CD14-positive monocyte (primary cell): Measurements from ENCODE around the gene SOX30. TPM values are rescaled to one million over a fixed set of nuclear protein-coding genes. Genes with fewer than 3 reads are reported as not detected.

Source experiments
- DNase-seq, 3 donors: peaks; one replicate each; pipeline ENCODE4 v3.0.0-alpha.2; 2011 to 2022
- H2AFZ ChIP-seq: 2 replicates; pipeline ENCODE4 v1.6.0; 2012; ENCODE audit warnings: mild to moderate bottlenecking, low read depth, low read length, inconsistent platforms; ENCODE audit not compliant: insufficient read depth, poor library complexity, severe bottlenecking
- H3K27ac ChIP-seq, 2 donors: 1 replicate in 1 of 2; 2 replicates in 1 of 2; pipeline ENCODE4 v1.5.1; 2012 to 2013; ENCODE audit warnings: low read length in 2 of 2, control low read depth in 1 of 2, inconsistent platforms in 1 of 2, low read depth in 1 of 2, mild to moderate bottlenecking in 1 of 2
- H3K27me3 ChIP-seq, 2 donors: one replicate each; pipeline versions ENCODE4 v1.6.0 to v1.6.1; 2011 to 2013; ENCODE audit warnings: low read length in 2 of 2; ENCODE audit not compliant: control insufficient read depth in 2 of 2, insufficient read depth in 2 of 2
- H3K36me3 ChIP-seq, 2 donors: replicated peaks in 1 of 2; 1 replicate in 1 of 2; 2 replicates in 1 of 2; pipeline versions ENCODE4 v1.5.1 to v1.6.1; 2012 to 2013; ENCODE audit warnings: low read length in 2 of 2, control low read depth in 1 of 2, inconsistent platforms in 1 of 2, mild to moderate bottlenecking in 1 of 2; ENCODE audit not compliant: insufficient read depth in 2 of 2, control insufficient read depth in 1 of 2
- H3K4me1 ChIP-seq, 2 donors: 1 replicate in 1 of 2; 2 replicates in 1 of 2; pipeline versions ENCODE4 v1.5.1 to v1.6.1; 2012 to 2013; ENCODE audit warnings: low read length in 2 of 2, control low read depth in 1 of 2, inconsistent platforms in 1 of 2, mild to moderate bottlenecking in 1 of 2, moderate library complexity in 1 of 2; ENCODE audit not compliant: insufficient read depth in 2 of 2, control insufficient read depth in 1 of 2
- H3K4me2 ChIP-seq: replicated peaks from 2 replicates; pipeline ENCODE3; 2012; ENCODE audit warnings: low read length, moderate library complexity, mild to moderate bottlenecking; ENCODE audit not compliant: poor library complexity, severe bottlenecking; ENCODE audit errors: extremely low read depth
- H3K4me3 ChIP-seq, 3 experiments: fragments of 200-600 bp in 1 of 3; sonication (generic) in 1 of 3; replicated peaks in 1 of 3; 1 replicate in 2 of 3; 2 replicates in 1 of 3; pipeline ENCODE4 v1.5.1; 2011 to 2013; ENCODE audit warnings: low read length in 3 of 3, mild to moderate bottlenecking in 3 of 3, control low read depth in 2 of 3, low read depth in 2 of 3, inconsistent platforms in 1 of 3, moderate library complexity in 1 of 3
- H3K79me2 ChIP-seq: 2 replicates; pipeline ENCODE4 v1.6.0; 2012; ENCODE audit warnings: mild to moderate bottlenecking, control low read depth, inconsistent platforms, low read length, moderate library complexity; ENCODE audit not compliant: insufficient read depth
- H3K9ac ChIP-seq: 2 replicates; pipeline ENCODE4 v1.6.0; 2017; ENCODE audit warnings: low read length, mild to moderate bottlenecking; ENCODE audit not compliant: insufficient read depth, poor library complexity, severe bottlenecking
- H3K9me3 ChIP-seq, 2 donors: replicated peaks in 1 of 2; 1 replicate in 1 of 2; 2 replicates in 1 of 2; pipeline versions ENCODE4 v1.5.1 to v1.6.1; 2012 to 2013; ENCODE audit warnings: low read length in 2 of 2, control low read depth in 1 of 2; ENCODE audit not compliant: control insufficient read depth in 1 of 2, insufficient read depth in 1 of 2
- H4K20me1 ChIP-seq: 2 replicates; pipeline ENCODE4 v1.6.0; 2012; ENCODE audit warnings: mild to moderate bottlenecking, low read length, control low read depth, moderate library complexity; ENCODE audit not compliant: insufficient read depth
- H3K27ac Mint-ChIP-seq, 7 donors: one replicate each; pipeline ENCODE4 v1.8.0; 2020; ENCODE audit warnings: mild to moderate bottlenecking in 7 of 7, mixed read lengths in 7 of 7, moderate library complexity in 6 of 7, inconsistent platforms in 2 of 7
- H3K27me3 Mint-ChIP-seq, 3 donors: one replicate each; pipeline ENCODE4 v1.8.0; 2021 to 2022; ENCODE audit warnings: low read depth in 3 of 3, mild to moderate bottlenecking in 3 of 3, mixed read lengths in 3 of 3, moderate library complexity in 3 of 3, inconsistent platforms in 1 of 3
- H3K36me3 Mint-ChIP-seq, 2 donors: one replicate each; pipeline ENCODE4 v1.8.0; 2020; ENCODE audit warnings: mixed read lengths in 2 of 2, inconsistent platforms in 1 of 2, mild to moderate bottlenecking in 1 of 2
- H3K4me1 Mint-ChIP-seq: one replicate; pipeline ENCODE4 v1.8.0; 2020; ENCODE audit warnings: mild to moderate bottlenecking, mixed read lengths
- H3K4me3 Mint-ChIP-seq, 2 donors: one replicate each; pipeline ENCODE4 v1.8.0; 2020; ENCODE audit warnings: mild to moderate bottlenecking in 2 of 2, mixed read lengths in 2 of 2, moderate library complexity in 1 of 2
- H3K9me3 Mint-ChIP-seq, 7 donors: one replicate each; pipeline ENCODE4 v1.8.0; 2020 to 2022; ENCODE audit warnings: mixed read lengths in 7 of 7, mild to moderate bottlenecking in 6 of 7, moderate library complexity in 6 of 7, inconsistent platforms in 2 of 7
- CTCF ChIP-seq: fragments of 200-600 bp; IDR thresholded peaks from one replicate; pipeline ENCODE4 v1.8.0; 2022; ENCODE audit warnings: antibody characterized with exemption, mild to moderate bottlenecking
- WGBS: methylation state at CpG from one replicate; pipeline ENCODE4 v1.1.5; 2013; ENCODE audit warnings: missing lambda C conversion rate; ENCODE audit not compliant: insufficient coverage; 5-methylcytosine and 5-hydroxymethylcytosine counted together
- intact Hi-C, 2 donors: fragments of 100-400 bp; cut with micrococcal nuclease; formaldehyde crosslinking; loops; one replicate each; pipeline versions ENCODE4 v1.15.0 to v1.15.1; 2023
- polyA plus RNA-seq, 3 donors: library from polyadenylated mRNA; depleted of rRNA in 1 of 3; unstranded in 2 of 3; stranded (reverse) in 1 of 3; fragments of 300-500 nt in 2 of 3; fragments of >200 nt in 1 of 3; fragmentation: Illumina TruSeq in 2 of 3; gene quantifications; 1 replicate in 2 of 3; 2 replicates in 1 of 3; pipeline ENCODE4 v1.2.3, GENCODE V29; 2012 to 2021

Gene SOX30
- polyA plus RNA-seq, 3 donors, result 0.03 to 0.22 (median 0.12) TPM

DNA sequence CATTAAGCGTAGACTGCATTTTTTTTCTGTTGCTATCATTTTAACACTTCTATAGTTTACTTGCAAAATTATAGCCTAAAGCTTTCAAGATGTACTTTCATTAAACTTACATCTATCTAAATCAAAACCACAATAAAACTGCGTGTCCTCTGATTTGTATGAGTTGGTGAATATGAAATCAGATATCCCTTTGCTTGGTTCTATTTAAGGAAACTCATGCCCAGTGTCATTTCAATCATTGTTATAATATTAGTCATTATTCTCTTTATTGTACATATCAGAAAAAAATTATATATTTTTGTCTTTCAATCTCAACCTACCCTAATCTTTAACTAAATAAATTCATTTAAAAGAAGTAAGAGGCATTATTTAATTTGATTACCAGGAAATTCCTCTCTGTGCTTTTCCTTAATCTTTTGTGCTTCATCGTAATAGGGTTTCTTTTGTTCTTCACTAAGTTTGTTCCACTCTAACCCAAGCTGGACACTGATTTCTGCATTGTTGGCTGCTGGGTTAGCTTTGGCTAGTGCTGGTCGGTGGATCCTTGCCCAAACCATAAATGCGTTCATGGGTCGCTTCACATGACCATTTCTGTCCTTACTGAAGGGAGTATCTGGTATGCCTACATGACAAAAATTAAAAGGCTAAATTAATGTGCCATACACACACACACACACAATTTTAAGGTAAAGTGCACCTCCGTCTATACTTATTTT, 3.8 kb downstream of the SOX30 start:
- intact Hi-C loops, result no loop called here
- Mint-ChIP-seq H3K9me3 (peaks cover 4 to 12% (median 10%) of the 10 kb centered on the region in 7 donors), H3K27me3 (peaks cover 3 to 17% (median 4%) of the 10 kb centered on the region in 3 donors), H3K36me3 (peaks cover 3 to 4% of the 10 kb centered on the region in 2 donors), H3K4me3 (no peak overlapping the region), H3K4me1 (peaks cover 11% of the 10 kb centered on the region), H3K27ac (no peak overlapping the region)
- Histone ChIP-seq H2AFZ (no peak overlapping the region), H3K27ac (no peak overlapping the region), H3K4me1 (peaks cover 13 to 14% of the 10 kb centered on the region in 2 donors), H3K4me3 (no peak overlapping the region), H3K4me2 (no peak overlapping the region), H3K9me3 (peaks cover 2 to 6% of the 10 kb centered on the region in 2 donors), H3K9ac (no peak overlapping the region), H3K36me3 (no peaks in the 10 kb centered on the region), H3K27me3 (peaks cover 0 to 3% of the 10 kb centered on the region in 2 donors), H3K79me2 (no peaks in the 10 kb centered on the region), H4K20me1 (no peaks in the 10 kb centered on the region)
- WGBS, result no CpG with 5 or more reads among the region's 7 CpGs
- TF ChIP-seq CTCF, result no peak
- DNase-seq, result no peak

DNA sequence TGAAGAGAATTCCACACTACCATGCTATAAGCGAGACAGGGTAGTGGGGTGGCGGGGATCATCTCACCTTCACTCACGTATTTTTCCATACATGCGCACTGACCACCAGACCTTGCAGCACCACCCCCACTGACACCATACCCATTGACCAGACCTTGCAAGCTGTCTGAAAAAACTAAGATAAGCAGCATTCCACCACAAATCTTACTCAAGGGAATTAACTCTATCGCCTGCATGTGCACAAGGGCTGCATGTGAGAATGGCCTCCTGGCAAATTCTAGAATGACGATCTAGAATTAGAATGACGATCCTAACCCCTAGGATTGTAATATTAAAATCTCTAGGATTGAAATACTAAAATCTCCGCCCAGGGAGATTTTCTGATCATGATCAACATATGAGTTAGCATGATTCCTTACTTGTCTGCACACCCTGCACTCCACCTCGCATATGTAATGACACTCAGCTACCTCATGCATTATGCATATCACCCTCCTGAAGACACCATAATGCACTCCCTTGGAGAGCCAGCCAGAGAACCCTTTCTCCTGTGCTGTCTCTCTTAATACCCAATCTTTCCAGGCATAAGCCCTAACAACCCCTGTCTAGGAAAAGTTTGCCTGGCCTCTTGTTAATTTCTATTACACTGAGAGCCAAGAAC, 11.7 kb downstream of the SOX30 start:
- Histone ChIP-seq H3K27me3 (peaks cover 0 to 3% of the 10 kb centered on the region in 2 donors), H3K4me2 (no peak overlapping the region), H3K9ac (no peak overlapping the region), H3K9me3 (no peaks in the 10 kb centered on the region), H3K4me1 (no peaks in the 10 kb centered on the region), H3K79me2 (no peaks in the 10 kb centered on the region), H3K4me3 (no peak overlapping the region), H3K27ac (no peak overlapping the region), H3K36me3 (no peaks in the 10 kb centered on the region), H4K20me1 (no peaks in the 10 kb centered on the region), H2AFZ (no peak overlapping the region)
- Mint-ChIP-seq H3K36me3 (no peaks in the 10 kb centered on the region), H3K4me1 (no peaks in the 10 kb centered on the region), H3K4me3 (no peak overlapping the region), H3K27ac (no peak overlapping the region), H3K27me3 (peaks cover 2 to 6% (median 4%) of the 10 kb centered on the region in 3 donors), H3K9me3 (no peaks in the 10 kb centered on the region)
- TF ChIP-seq CTCF, result no peak
- no peak for DNase-seq
- intact Hi-C loops, result no loop called here
- 100% methylated on average over 2 of the region's 9 CpGs for WGBS
